Astrocyte (in vitro differentiated cells and primary cell): ENCODE results near the gene ZNF385D. TPM values are rescaled to one million over a fixed set of nuclear protein-coding genes. Genes with fewer than 3 reads are reported as not detected.

ENCODE experiments used
- DNase-seq: peaks from one replicate; pipeline ENCODE4 v3.0.0-alpha.2; 2010; ENCODE audit warnings: low read depth
- FAIRE-seq: peaks from 2 replicates; lab custom pipeline; 2011; peaks lifted over from hg19 to GRCh38; lab: Jason Lieb, UNC
- H2AFZ ChIP-seq: 2 replicates; pipeline ENCODE4 v1.6.0; 2012; ENCODE audit warnings: low read depth, low read length, inconsistent platforms
- H3K27ac ChIP-seq: 2 replicates; pipeline ENCODE4 v1.5.1; 2011; ENCODE audit warnings: low read depth, low read length, inconsistent platforms
- H3K27me3 ChIP-seq: 2 replicates; pipeline ENCODE4 v1.6.0; 2011; ENCODE audit warnings: low read length, inconsistent platforms; ENCODE audit not compliant: insufficient read depth
- H3K36me3 ChIP-seq: 2 replicates; pipeline ENCODE4 v1.5.1; 2011; ENCODE audit warnings: low read length, inconsistent platforms; ENCODE audit not compliant: insufficient read depth
- H3K4me1 ChIP-seq: 2 replicates; pipeline ENCODE4 v1.5.1; 2011; ENCODE audit warnings: low read length, inconsistent platforms; ENCODE audit not compliant: insufficient read depth
- H3K4me2 ChIP-seq: 2 replicates; pipeline ENCODE4 v1.6.0; 2012; ENCODE audit warnings: low read length, inconsistent platforms
- H3K4me3 ChIP-seq: 2 replicates; pipeline ENCODE4 v1.5.1; 2011; ENCODE audit warnings: low read depth, mild to moderate bottlenecking, low read length, inconsistent platforms; ENCODE audit not compliant: insufficient read depth
- H3K79me2 ChIP-seq: 2 replicates; pipeline ENCODE4 v1.6.0; 2012; ENCODE audit warnings: mild to moderate bottlenecking, low read length, inconsistent platforms; ENCODE audit not compliant: insufficient read depth
- H3K9ac ChIP-seq: 2 replicates; pipeline ENCODE4 v1.6.0; 2012; ENCODE audit warnings: mild to moderate bottlenecking, low read length, inconsistent platforms
- H3K9me3 ChIP-seq: 2 replicates; pipeline ENCODE4 v1.5.1; 2012; ENCODE audit warnings: low read depth, mild to moderate bottlenecking, low read length, inconsistent platforms; ENCODE audit not compliant: insufficient read depth
- H4K20me1 ChIP-seq: 2 replicates; pipeline ENCODE4 v1.6.0; 2012; ENCODE audit warnings: low read length, inconsistent platforms; ENCODE audit not compliant: insufficient read depth
- H3K27ac Mint-ChIP-seq: one replicate; pipeline ENCODE4 v1.8.0; 2021; ENCODE audit warnings: mild to moderate bottlenecking, mixed read lengths; ENCODE audit not compliant: unreplicated experiment
- H3K27me3 Mint-ChIP-seq: one replicate; pipeline ENCODE4 v1.8.0; 2021; ENCODE audit warnings: low read depth, mixed read lengths; ENCODE audit not compliant: unreplicated experiment
- H3K36me3 Mint-ChIP-seq: one replicate; pipeline ENCODE4 v1.8.0; 2021; ENCODE audit warnings: low read depth, mixed read lengths; ENCODE audit not compliant: unreplicated experiment
- H3K4me1 Mint-ChIP-seq: one replicate; pipeline ENCODE4 v1.8.0; 2021; ENCODE audit warnings: low read depth, mixed read lengths; ENCODE audit not compliant: unreplicated experiment
- H3K4me3 Mint-ChIP-seq: one replicate; pipeline ENCODE4 v1.8.0; 2021; ENCODE audit warnings: mild to moderate bottlenecking, moderate library complexity, mixed read lengths; ENCODE audit not compliant: unreplicated experiment
- H3K9me3 Mint-ChIP-seq: one replicate; pipeline ENCODE4 v1.8.0; 2021; ENCODE audit warnings: mild to moderate bottlenecking, mixed read lengths; ENCODE audit not compliant: unreplicated experiment
- EZH2 ChIP-seq: IDR thresholded peaks from 2 replicates; pipeline ENCODE4 v1.6.1; 2012; ENCODE audit warnings: mild to moderate bottlenecking, low read length, inconsistent platforms; ENCODE audit not compliant: insufficient read depth
- total RNA-seq: library from RNA; stranded (reverse); gene quantifications from 2 replicates; pipeline ENCODE4 v1.2.1, GENCODE V29; 2021
- TF ChIP-seq, protein P1 (sequence below): IDR thresholded peaks from 2 replicates; pipeline ENCODE4 v1.5.1; 2011; ENCODE audit warnings: low read depth, mild to moderate bottlenecking, inconsistent platforms, low read length, moderate library complexity; ENCODE audit not compliant: insufficient read depth

ZNF385D gene
- total RNA-seq, 1 donor from 2014 or later = 7.8 TPM

- Histone ChIP-seq H3K36me3 (no peaks in the 10 kb centered on the region), H3K27ac (no peak overlapping the region), H3K4me1 (no peaks in the 10 kb centered on the region), H2AFZ (no peak overlapping the region), H3K9me3 (no peaks in the 10 kb centered on the region), H3K9ac (no peak overlapping the region), H3K4me2 (no peak overlapping the region), H3K79me2 (no peaks in the 10 kb centered on the region), H3K4me3 (no peak overlapping the region), H4K20me1 (no peaks in the 10 kb centered on the region), H3K27me3 (no peaks in the 10 kb centered on the region)
- H3K27me3 Mint-ChIP-seq = no peaks in the 10 kb centered on the region
- H3K4me1 Mint-ChIP-seq = peaks cover 2% of the 10 kb centered on the region
- no peak for DNase-seq
- no peak overlapping the region for H3K27ac Mint-ChIP-seq
- no peak for FAIRE-seq
- no peaks in the 10 kb centered on the region for H3K36me3 Mint-ChIP-seq
- TF ChIP-seq, protein P1, sequence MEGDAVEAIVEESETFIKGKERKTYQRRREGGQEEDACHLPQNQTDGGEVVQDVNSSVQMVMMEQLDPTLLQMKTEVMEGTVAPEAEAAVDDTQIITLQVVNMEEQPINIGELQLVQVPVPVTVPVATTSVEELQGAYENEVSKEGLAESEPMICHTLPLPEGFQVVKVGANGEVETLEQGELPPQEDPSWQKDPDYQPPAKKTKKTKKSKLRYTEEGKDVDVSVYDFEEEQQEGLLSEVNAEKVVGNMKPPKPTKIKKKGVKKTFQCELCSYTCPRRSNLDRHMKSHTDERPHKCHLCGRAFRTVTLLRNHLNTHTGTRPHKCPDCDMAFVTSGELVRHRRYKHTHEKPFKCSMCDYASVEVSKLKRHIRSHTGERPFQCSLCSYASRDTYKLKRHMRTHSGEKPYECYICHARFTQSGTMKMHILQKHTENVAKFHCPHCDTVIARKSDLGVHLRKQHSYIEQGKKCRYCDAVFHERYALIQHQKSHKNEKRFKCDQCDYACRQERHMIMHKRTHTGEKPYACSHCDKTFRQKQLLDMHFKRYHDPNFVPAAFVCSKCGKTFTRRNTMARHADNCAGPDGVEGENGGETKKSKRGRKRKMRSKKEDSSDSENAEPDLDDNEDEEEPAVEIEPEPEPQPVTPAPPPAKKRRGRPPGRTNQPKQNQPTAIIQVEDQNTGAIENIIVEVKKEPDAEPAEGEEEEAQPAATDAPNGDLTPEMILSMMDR = no peak
- no peak for TF ChIP-seq EZH2
- H3K4me3 Mint-ChIP-seq = no peak overlapping the region
- no peaks in the 10 kb centered on the region for H3K9me3 Mint-ChIP-seq
Observed at GRCh38 chr3:21528291-21528995, 222.6 kb downstream of the ZNF385D start.

DNA sequence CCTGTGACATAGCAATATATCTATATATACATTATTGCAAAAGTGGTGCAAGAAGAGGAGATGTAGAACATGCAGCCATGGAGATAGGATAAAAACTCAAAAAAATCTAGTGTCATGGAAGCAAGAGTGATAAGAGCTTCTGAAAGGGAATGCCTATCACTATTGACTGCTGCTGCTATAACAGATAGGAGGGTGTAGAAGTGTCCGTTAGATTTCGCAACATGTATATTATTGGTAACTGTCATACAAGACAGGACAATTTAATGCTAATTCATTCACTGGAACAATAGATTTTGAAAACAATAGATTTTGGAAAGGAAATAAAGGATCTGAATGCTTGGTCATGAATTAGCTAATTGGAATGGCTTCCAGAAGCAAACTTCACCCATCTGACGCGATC lies 224.5 kb downstream of the ZNF385D start:
- Histone ChIP-seq H3K27me3 (no peaks in the 10 kb centered on the region), H3K4me1 (no peaks in the 10 kb centered on the region), H3K79me2 (no peaks in the 10 kb centered on the region), H3K9ac (no peak overlapping the region), H4K20me1 (no peaks in the 10 kb centered on the region), H3K36me3 (no peaks in the 10 kb centered on the region), H3K4me2 (no peak overlapping the region), H2AFZ (no peak overlapping the region), H3K4me3 (no peak overlapping the region), H3K9me3 (no peaks in the 10 kb centered on the region), H3K27ac (no peak overlapping the region)
- no peak overlapping the region for H3K27ac Mint-ChIP-seq
- H3K4me3 Mint-ChIP-seq = no peak overlapping the region
- H3K4me1 Mint-ChIP-seq = peaks cover 2% of the 10 kb centered on the region
- DNase-seq = no peak
- no peaks in the 10 kb centered on the region for H3K36me3 Mint-ChIP-seq
- H3K9me3 Mint-ChIP-seq = no peaks in the 10 kb centered on the region
- no peak for TF ChIP-seq EZH2
- TF ChIP-seq, protein P1 = no peak
- FAIRE-seq = no peak
- no peaks in the 10 kb centered on the region for H3K27me3 Mint-ChIP-seq

DNA sequence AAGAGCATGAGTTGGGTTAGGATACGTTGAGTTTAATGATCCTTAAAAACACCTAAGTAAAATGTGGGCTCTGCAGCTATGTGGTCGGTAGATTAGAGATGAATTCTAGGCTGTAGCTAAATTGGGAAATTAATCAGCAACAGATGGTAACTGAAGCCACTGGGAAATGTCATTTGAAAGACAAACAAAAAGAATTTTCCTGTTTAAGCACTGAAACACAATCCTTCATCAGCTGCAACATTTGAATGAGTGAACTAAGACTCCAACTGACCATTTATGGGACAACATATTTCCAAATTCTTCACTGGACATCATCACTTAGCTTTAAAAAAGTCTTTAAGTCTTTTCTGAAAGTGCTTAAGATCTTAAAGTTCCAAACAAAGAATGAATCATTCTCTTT lies 226.9 kb downstream of the ZNF385D start:
- Histone ChIP-seq H3K9ac (no peak overlapping the region), H3K27me3 (no peaks in the 10 kb centered on the region), H4K20me1 (no peaks in the 10 kb centered on the region), H3K4me3 (no peak overlapping the region), H2AFZ (no peak overlapping the region), H3K79me2 (no peaks in the 10 kb centered on the region), H3K9me3 (no peaks in the 10 kb centered on the region), H3K4me2 (no peak overlapping the region), H3K4me1 (no peaks in the 10 kb centered on the region), H3K27ac (no peak overlapping the region), H3K36me3 (no peaks in the 10 kb centered on the region)
- peak; percentile 36 for DNase-seq
- no peak overlapping the region for H3K27ac Mint-ChIP-seq
- FAIRE-seq = peak; percentile 9
- no peak overlapping the region for H3K4me3 Mint-ChIP-seq
- TF ChIP-seq, protein P1 = no peak
- TF ChIP-seq EZH2 = no peak
- no peaks in the 10 kb centered on the region for H3K27me3 Mint-ChIP-seq
- no peaks in the 10 kb centered on the region for H3K36me3 Mint-ChIP-seq
- no peaks in the 10 kb centered on the region for H3K9me3 Mint-ChIP-seq
- H3K4me1 Mint-ChIP-seq = peaks cover 2% of the 10 kb centered on the region
